Uterus (tissue), 4 donors: Measurements from ENCODE around the gene FAM120AOS. TPM values are rescaled to one million over a fixed set of nuclear protein-coding genes. Genes with fewer than 3 reads are reported as not detected.

Experiments
- DNase-seq, 2 donors: peaks; one replicate each; pipeline ENCODE4 v3.0.0-alpha.2; 2019 to 2020
- H3K27ac ChIP-seq, 2 donors: fragments of 200-600 bp; sonication (generic); 1 replicate in 1 of 2; 2 replicates in 1 of 2; pipeline ENCODE4 v1.5.1; 2016 to 2018
- H3K27me3 ChIP-seq, 2 donors: fragments of 200-600 bp; sonication (generic); one replicate each; pipeline ENCODE4 v1.5.1; 2018 to 2019; ENCODE audit warnings: control low read depth in 1 of 2
- H3K36me3 ChIP-seq, 2 donors: fragments of 200-600 bp; sonication (generic); one replicate each; pipeline ENCODE4 v1.5.1; 2019; ENCODE audit warnings: control low read depth in 1 of 2
- H3K4me1 ChIP-seq, 2 donors: fragments of 200-600 bp; sonication (generic); one replicate each; pipeline ENCODE4 v1.5.1; 2018 to 2019; ENCODE audit warnings: control low read depth in 1 of 2
- H3K4me3 ChIP-seq, 2 donors: fragments of 200-600 bp; sonication (generic); 1 replicate in 1 of 2; 2 replicates in 1 of 2; pipeline ENCODE4 v1.5.1; 2018 to 2019; ENCODE audit warnings: mild to moderate bottlenecking in 1 of 2
- H3K9me3 ChIP-seq, 2 donors: fragments of 200-600 bp; sonication (generic); one replicate each; pipeline ENCODE4 v1.5.1; 2019; ENCODE audit warnings: control low read depth in 1 of 2
- CTCF ChIP-seq, 4 experiments: fragments of 200-600 bp in 2 of 4; fragments of 450-650 bp in 2 of 4; sonication (generic) in 2 of 4; IDR thresholded peaks; one replicate each; pipeline ENCODE4 v1.5.1; 2016 to 2019; ENCODE audit warnings: antibody characterized with exemption in 4 of 4, mild to moderate bottlenecking in 2 of 4, moderate library complexity in 1 of 4
- POLR2A ChIP-seq, 2 donors: fragments of 450-650 bp; IDR thresholded peaks; one replicate each; pipeline ENCODE4 v1.6.1; 2016; ENCODE audit warnings: antibody characterized with exemption in 2 of 2, mild to moderate bottlenecking in 1 of 2, moderate library complexity in 1 of 2
- intact Hi-C: fragments of 100-400 bp; cut with DNase I; formaldehyde crosslinking; loops from one replicate; pipeline ENCODE4 v1.15.1; 2023; ENCODE audit warnings: low total_unique reads
- total RNA-seq, 4 donors: library from RNA; depleted of rRNA in 3 of 4; stranded (reverse); fragments of >200 nt in 3 of 4; gene quantifications; one replicate each; pipeline versions ENCODE4 v1.1.0 to v1.2.4, GENCODE V29; 2014 to 2023
- donor health status: DM: yes; HTN: yes; CAD: no.

The FAM120AOS gene
- total RNA-seq, 4 donors from 2014 or later, result 8.5 to 45.2 (median 39.1) TPM

DNA sequence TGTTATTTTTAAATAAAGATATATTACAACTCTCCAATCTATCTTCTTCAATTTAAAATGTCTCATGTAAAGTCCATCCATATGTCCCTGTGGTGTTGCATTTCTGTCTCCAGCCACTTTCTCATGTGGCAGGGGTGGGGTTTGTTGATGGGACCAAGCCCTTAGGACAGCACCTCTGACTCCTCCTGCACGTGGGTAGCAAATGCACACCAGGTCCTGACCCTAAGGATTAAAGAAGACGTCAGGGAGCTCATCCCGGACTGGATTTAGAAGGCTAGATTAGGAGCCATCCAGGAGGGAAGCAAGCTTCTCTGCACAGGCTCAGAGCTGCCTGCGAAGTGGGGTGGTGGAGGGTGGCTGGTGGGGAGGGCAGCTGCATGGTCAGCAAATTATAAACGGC, 38.9 kb upstream of the FAM120AOS start:
- Histone ChIP-seq H3K4me1 (no peaks in the 10 kb centered on the region), H3K36me3 (no peaks in the 10 kb centered on the region), H3K27ac (no peak overlapping the region), H3K4me3 (no peak overlapping the region), H3K27me3 (no peaks in the 10 kb centered on the region), H3K9me3 (no peaks in the 10 kb centered on the region)
- no peak for TF ChIP-seq CTCF (IDR thresholded peaks at IDR 0.05)
- no peak for TF ChIP-seq POLR2A (IDR thresholded peaks at IDR 0.05)
- DNase-seq, result no peak
- intact Hi-C loops, result no loop called here

- H3K9me3 ChIP-seq, result no peaks in the 10 kb centered on the region
- no peaks in the 10 kb centered on the region for H3K4me1 ChIP-seq
- H3K27me3 ChIP-seq, result no peaks in the 10 kb centered on the region
- H3K27ac ChIP-seq, result no peak overlapping the region
- H3K36me3 ChIP-seq, result no peaks in the 10 kb centered on the region
- intact Hi-C loops, result no loop called here
- DNase-seq, result no peak
- H3K4me3 ChIP-seq, result no peak overlapping the region
- no peak for TF ChIP-seq CTCF (IDR thresholded peaks at IDR 0.05)
- no peak for TF ChIP-seq POLR2A (IDR thresholded peaks at IDR 0.05)
These were observed 38.3 kb upstream of the FAM120AOS start for GRCh38 chr9:93491593-93492232.

DNA sequence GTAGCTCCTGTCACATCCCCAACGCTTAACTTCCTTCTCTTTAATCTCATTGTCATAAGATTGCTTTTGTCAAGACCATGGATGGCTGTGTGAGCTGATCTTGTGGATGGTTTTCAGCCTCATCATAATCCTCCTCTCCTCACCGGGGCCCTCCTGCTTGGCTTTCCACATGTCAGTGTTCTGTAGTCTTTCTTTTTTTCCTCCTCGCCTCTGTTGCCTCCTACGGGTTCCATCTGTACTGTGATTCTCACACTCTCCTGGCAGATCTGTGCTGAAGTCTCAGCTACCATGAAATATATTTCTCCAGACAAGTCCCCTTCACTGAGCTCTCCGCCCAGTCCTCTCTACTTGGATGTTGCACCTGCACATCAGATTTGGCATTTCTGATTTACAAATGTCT, 34.9 kb upstream of the FAM120AOS start:
- Histone ChIP-seq H3K4me1 (no peaks in the 10 kb centered on the region), H3K36me3 (no peaks in the 10 kb centered on the region), H3K27ac (no peak overlapping the region), H3K9me3 (no peaks in the 10 kb centered on the region), H3K4me3 (no peak overlapping the region), H3K27me3 (no peaks in the 10 kb centered on the region)
- DNase-seq, result no peak
- intact Hi-C loops, result no loop called here
- no peak for TF ChIP-seq POLR2A (IDR thresholded peaks at IDR 0.05)
- no peak for TF ChIP-seq CTCF (IDR thresholded peaks at IDR 0.05)

GRCh38 chr9:93486268-93486667, 32.9 kb upstream of the FAM120AOS start:
- Histone ChIP-seq H3K27me3 (no peaks in the 10 kb centered on the region), H3K4me1 (no peaks in the 10 kb centered on the region), H3K36me3 (no peaks in the 10 kb centered on the region), H3K9me3 (no peaks in the 10 kb centered on the region), H3K4me3 (no peak overlapping the region), H3K27ac (no peak overlapping the region)
- intact Hi-C loops, result no loop called here
- TF ChIP-seq POLR2A (IDR thresholded peaks at IDR 0.05), result no peak
- TF ChIP-seq CTCF (IDR thresholded peaks at IDR 0.05), result no peak
- no peak for DNase-seq

GRCh38 chr9:93483497-93483896, 30.1 kb upstream of the FAM120AOS start:
- no peaks in the 10 kb centered on the region for H3K36me3 ChIP-seq
- H3K4me1 ChIP-seq, result no peaks in the 10 kb centered on the region
- no peaks in the 10 kb centered on the region for H3K9me3 ChIP-seq
- no peaks in the 10 kb centered on the region for H3K27me3 ChIP-seq
- no peak for DNase-seq
- TF ChIP-seq CTCF (IDR thresholded peaks at IDR 0.05), result no peak
- H3K27ac ChIP-seq, result no peak overlapping the region
- intact Hi-C loops, result no loop called here
- no peak overlapping the region for H3K4me3 ChIP-seq
